Measurements from ENCODE around the gene TSPAN5.

Gene TSPAN5

GRCh38 chr4:98585596-98585995 is 72.8 kb downstream of the TSPAN5 start:
- no peak for DNase-seq (ENCODE audit: low spot score)

- DNase-seq (ENCODE audit: low spot score): no peak
These were observed 74.1 kb downstream of the TSPAN5 start for GRCh38 chr4:98584265-98584664.

- no peak for DNase-seq (ENCODE audit: low spot score)
These were observed 75.1 kb downstream of the TSPAN5 start for GRCh38 chr4:98583265-98583664.

- no peak for DNase-seq (ENCODE audit: low spot score)
These were observed 77.3 kb downstream of the TSPAN5 start for GRCh38 chr4:98581126-98581525.

GRCh38 chr4:98577956-98578355 is 80.5 kb downstream of the TSPAN5 start:
- DNase-seq (ENCODE audit: low spot score): no peak

GRCh38 chr4:98574816-98575215 is 83.6 kb downstream of the TSPAN5 start:
- DNase-seq (ENCODE audit: low spot score): no peak

GRCh38 chr4:98573791-98574190 is 84.6 kb downstream of the TSPAN5 start:
- DNase-seq (ENCODE audit: low spot score): no peak

GRCh38 chr4:98572697-98573096 is 85.7 kb downstream of the TSPAN5 start:
- no peak for DNase-seq (ENCODE audit: low spot score)

- DNase-seq (ENCODE audit: low spot score): no peak
These were observed 87.1 kb downstream of the TSPAN5 start for GRCh38 chr4:98571161-98571786.

- no peak for DNase-seq (ENCODE audit: low spot score)
These were observed 88.1 kb downstream of the TSPAN5 start for GRCh38 chr4:98570151-98570797.

- DNase-seq (ENCODE audit: low spot score): no peak
These were observed 89.3 kb downstream of the TSPAN5 start for GRCh38 chr4:98568941-98569663.

- no peak for DNase-seq (ENCODE audit: low spot score)
These were observed 90.8 kb downstream of the TSPAN5 start for GRCh38 chr4:98567611-98568010.

- DNase-seq (ENCODE audit: low spot score): no peak
These were observed 91.9 kb downstream of the TSPAN5 start for GRCh38 chr4:98566361-98567008.

- DNase-seq (ENCODE audit: low spot score): no peak
These were observed 92.6 kb downstream of the TSPAN5 start for GRCh38 chr4:98565681-98566301.

GRCh38 chr4:98564852-98565251 is 93.6 kb downstream of the TSPAN5 start:
- peak; percentile 36 for DNase-seq (ENCODE audit: low spot score)

- no peak for DNase-seq (ENCODE audit: low spot score)
These were observed 98.1 kb downstream of the TSPAN5 start for GRCh38 chr4:98560321-98560720.

- DNase-seq (ENCODE audit: low spot score): no peak
These were observed 99.8 kb downstream of the TSPAN5 start for GRCh38 chr4:98558471-98559169.

- DNase-seq (ENCODE audit: low spot score): no peak
These were observed 101.1 kb downstream of the TSPAN5 start for GRCh38 chr4:98557194-98557892.

- DNase-seq (ENCODE audit: low spot score): no peak
These were observed 102.0 kb downstream of the TSPAN5 start for GRCh38 chr4:98556451-98556850.

- DNase-seq (ENCODE audit: low spot score): peak; percentile 55
These were observed 102.5 kb downstream of the TSPAN5 start for GRCh38 chr4:98555798-98556445.

All from kidney capillary endothelial cell (primary cell).